Activated naive CD8-positive, alpha-beta T cell (primary cell): Measurements from ENCODE around the gene HOXB3.
A peak's percentile ranks its signal among the peaks of the same experiment; 100 is the strongest.

Source experiments
- H3K27ac Mint-ChIP-seq: one replicate; pipeline ENCODE4 v1.8.0; 2021; ENCODE audit warnings: mixed read lengths
- H3K27me3 Mint-ChIP-seq: one replicate; pipeline ENCODE4 v1.8.0; 2021; ENCODE audit warnings: mixed read lengths
- H3K36me3 Mint-ChIP-seq: one replicate; pipeline ENCODE4 v1.8.0; 2021; ENCODE audit warnings: mixed read lengths
- H3K4me1 Mint-ChIP-seq: one replicate; pipeline ENCODE4 v1.8.0; 2021; ENCODE audit warnings: low read depth, mixed read lengths
- H3K4me3 Mint-ChIP-seq: one replicate; pipeline ENCODE4 v1.8.0; 2021; ENCODE audit warnings: mild to moderate bottlenecking, mixed read lengths
- H3K9me3 Mint-ChIP-seq: one replicate; pipeline ENCODE4 v1.8.0; 2021; ENCODE audit warnings: low read depth, mixed read lengths

The HOXB3 gene

DNA sequence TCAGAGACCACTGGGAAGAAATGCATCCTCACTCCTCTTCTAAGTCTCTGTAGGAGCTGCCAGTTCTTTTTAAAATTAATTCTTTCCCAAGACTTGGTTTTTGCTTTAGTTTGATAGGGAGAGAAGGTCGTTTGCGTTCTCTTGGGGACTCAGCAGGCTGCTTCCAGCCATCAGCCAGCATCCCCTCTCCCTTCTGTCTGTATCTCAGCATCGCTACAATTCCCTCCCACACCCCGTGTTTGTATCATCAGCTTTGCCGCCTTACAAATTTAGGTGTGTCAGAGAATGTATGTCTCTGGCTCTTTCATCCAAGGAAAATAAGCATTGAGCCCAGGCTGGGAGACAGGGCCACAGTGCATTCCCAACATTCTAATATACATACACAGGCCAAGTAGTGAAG is 9.3 kb upstream of the HOXB3 start:
- H3K36me3 Mint-ChIP-seq, result no peaks in the 10 kb centered on the region
- no peaks in the 10 kb centered on the region for H3K9me3 Mint-ChIP-seq
- H3K27ac Mint-ChIP-seq, result no peak overlapping the region

DNA sequence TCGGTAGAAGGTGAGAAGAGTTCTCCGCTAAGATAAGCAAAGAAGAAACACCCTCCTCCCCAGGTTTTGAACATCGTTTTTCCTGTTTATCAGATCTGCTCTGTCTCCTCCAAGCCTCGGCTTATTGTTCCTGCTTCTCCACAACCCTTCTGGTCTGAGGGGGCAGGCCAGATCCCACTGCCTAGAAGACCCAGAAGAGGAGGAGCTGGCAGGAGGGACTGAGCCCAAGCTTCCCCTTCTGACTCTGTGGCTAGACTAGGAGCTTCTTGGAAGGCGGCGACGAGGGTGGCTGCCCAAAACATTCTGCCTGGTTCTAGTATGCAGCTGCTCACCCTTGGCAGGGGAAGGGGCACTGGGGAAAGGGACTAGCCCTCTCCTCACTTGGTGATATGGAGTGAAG is 8.7 kb upstream of the HOXB3 start:
- Mint-ChIP-seq H3K27me3 (peaks cover 58% of the 10 kb centered on the region), H3K4me1 (peaks cover 30% of the 10 kb centered on the region), H3K4me3 (peak overlapping the region; percentile 88), H3K27ac (no peak overlapping the region), H3K36me3 (no peaks in the 10 kb centered on the region), H3K9me3 (no peaks in the 10 kb centered on the region)

More for the DNA sequence above, 9.3 kb upstream of the HOXB3 start:
- Mint-ChIP-seq H3K4me1 (peaks cover 26% of the 10 kb centered on the region), H3K4me3 (no peak overlapping the region), H3K27me3 (peaks cover 57% of the 10 kb centered on the region)

DNA sequence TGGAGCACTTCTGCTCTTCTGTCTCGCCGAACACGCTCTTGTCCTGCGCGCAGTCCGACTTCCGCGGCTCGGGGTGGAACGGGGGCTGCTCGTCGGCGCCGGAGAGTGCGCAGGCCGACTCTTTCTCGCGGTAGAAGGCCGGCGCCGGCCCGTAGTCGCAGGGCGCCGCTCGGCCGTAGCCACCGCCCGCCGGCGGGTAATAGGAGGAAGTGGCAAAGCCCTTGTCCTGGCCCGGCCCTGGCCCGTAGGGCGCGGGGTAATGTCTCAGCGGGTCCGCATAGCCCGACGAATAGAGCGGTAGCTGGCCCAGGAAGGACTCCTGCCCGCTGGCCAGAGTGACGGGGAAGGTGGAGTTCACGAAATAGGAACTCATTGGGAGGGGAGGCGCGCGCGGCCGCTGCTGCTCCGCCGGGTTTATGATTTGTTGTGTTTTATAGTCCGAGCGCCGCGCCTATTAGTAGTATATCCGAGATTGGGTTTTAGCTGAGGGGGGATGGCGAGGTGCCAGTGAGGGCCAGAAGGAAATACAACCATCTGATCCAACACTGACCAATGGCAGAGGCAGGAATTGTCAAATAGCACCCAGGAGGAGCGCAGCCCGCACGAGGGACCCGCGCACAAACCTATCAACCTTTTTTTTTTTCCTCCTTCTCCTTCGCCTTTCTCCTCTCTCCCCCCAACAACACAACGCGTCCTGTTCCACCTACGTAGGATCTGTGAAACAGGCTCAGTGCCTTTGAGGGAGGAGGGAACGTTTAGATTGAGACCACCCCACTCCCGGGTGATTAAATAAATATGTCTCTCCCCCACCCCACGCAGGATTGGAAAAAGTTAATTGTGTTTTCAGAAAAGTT is 8.0 kb upstream of the HOXB3 start:
- no peak overlapping the region for H3K27ac Mint-ChIP-seq
- H3K9me3 Mint-ChIP-seq, result no peaks in the 10 kb centered on the region
- H3K36me3 Mint-ChIP-seq, result no peaks in the 10 kb centered on the region
- peaks cover 37% of the 10 kb centered on the region for H3K4me1 Mint-ChIP-seq
- H3K4me3 Mint-ChIP-seq, result peak overlapping the region; percentile 88
- peaks cover 51% of the 10 kb centered on the region for H3K27me3 Mint-ChIP-seq

DNA sequence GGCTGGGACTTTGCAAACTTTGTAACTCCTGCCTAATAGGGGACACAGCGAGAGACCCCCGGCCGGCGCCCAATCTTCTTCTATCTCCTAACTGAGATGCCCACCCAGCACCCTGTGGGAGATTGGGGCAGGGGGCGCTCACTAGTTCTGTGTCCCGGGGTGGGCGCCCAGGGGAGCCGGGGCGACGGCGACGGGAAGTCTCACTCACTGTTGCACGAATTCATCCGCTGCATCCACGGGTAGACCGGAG is 7.4 kb upstream of the HOXB3 start:
- H3K27me3 Mint-ChIP-seq, result peaks cover 52% of the 10 kb centered on the region
- H3K4me3 Mint-ChIP-seq, result peak overlapping the region; percentile 88
- H3K27ac Mint-ChIP-seq, result no peak overlapping the region
- no peaks in the 10 kb centered on the region for H3K36me3 Mint-ChIP-seq
- no peaks in the 10 kb centered on the region for H3K9me3 Mint-ChIP-seq
- peaks cover 42% of the 10 kb centered on the region for H3K4me1 Mint-ChIP-seq

DNA sequence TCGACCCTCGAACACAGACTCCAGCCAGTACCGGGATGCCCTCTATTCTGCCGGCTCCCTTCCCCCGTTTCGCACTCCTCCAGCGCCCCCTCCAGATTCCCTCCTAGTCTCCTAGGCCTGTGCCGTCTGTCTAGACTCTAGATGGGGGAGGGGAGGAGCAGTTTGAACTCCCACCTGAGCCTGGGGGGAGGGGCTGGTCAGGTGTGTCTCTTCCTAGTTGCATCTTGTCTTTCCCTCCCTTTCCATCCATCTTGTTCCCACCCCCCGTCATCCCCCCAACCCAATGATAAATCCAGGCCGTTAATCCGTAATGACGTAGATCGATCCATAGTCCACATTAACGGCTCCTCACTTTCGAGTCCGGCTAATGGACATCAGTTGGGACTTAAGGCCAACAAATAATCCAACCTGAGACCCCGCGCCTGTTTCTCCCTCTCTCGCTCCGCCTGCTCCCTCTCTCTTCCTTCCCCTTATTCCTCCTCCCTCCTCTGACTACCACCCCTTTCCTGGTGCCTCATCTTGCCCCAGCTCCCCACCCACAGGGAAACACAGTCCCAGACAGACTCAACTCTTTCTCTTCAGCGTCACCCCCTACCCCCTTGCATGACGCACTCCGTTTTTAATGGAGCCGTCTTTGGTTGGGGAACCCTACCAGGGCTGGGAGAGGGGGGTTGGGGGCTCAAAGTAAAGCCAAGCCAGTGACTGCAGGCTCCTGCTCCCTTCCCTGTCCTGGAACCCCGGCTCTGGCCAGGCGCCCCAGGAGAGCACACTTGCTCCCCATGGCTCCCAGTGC is 6.9 kb upstream of the HOXB3 start:
- peaks cover 43% of the 10 kb centered on the region for H3K4me1 Mint-ChIP-seq
- H3K9me3 Mint-ChIP-seq, result no peaks in the 10 kb centered on the region
- no peak overlapping the region for H3K27ac Mint-ChIP-seq
- H3K27me3 Mint-ChIP-seq, result peaks cover 51% of the 10 kb centered on the region
- peak overlapping the region; percentile 88 for H3K4me3 Mint-ChIP-seq
- no peaks in the 10 kb centered on the region for H3K36me3 Mint-ChIP-seq

DNA sequence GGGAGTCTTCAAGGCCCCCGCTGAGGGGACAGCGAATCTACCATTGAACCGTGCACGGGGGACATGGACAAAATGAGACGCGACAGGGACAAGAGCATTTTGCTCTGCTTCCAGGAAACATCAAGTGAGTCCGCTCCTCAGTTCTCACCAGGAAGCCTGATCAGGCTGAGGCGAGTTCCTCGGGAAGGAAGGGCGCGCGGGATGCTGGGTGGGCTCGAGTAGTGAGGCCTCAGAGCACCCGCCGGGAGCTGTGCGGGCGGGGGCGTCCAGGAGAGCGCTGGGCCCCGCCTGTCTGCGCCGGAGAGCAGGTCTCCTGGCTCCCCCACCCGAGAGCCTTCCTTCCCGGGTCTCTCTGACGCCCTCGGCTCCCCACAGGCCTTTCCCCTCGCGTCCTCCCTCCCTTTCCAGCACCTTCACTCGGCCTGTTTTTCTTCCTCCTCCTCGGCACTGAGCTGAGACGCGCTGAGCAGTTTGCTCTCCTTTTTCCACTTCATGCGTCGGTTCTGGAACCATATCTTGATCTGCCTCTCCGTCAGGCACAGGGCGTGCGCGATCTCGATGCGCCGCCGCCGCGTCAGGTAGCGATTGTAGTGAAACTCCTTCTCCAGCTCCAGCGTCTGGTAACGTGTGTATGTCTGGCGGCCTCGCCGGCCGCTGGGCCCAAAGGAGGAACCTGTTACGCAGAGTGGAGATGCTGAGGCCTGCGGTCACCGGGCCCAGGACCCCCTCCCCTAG is 6.1 kb upstream of the HOXB3 start:
- peaks cover 57% of the 10 kb centered on the region for H3K27me3 Mint-ChIP-seq
- H3K36me3 Mint-ChIP-seq, result no peaks in the 10 kb centered on the region
- peak overlapping the region; percentile 88 for H3K4me3 Mint-ChIP-seq
- peaks cover 43% of the 10 kb centered on the region for H3K4me1 Mint-ChIP-seq
- H3K9me3 Mint-ChIP-seq, result no peaks in the 10 kb centered on the region
- H3K27ac Mint-ChIP-seq, result no peak overlapping the region

DNA sequence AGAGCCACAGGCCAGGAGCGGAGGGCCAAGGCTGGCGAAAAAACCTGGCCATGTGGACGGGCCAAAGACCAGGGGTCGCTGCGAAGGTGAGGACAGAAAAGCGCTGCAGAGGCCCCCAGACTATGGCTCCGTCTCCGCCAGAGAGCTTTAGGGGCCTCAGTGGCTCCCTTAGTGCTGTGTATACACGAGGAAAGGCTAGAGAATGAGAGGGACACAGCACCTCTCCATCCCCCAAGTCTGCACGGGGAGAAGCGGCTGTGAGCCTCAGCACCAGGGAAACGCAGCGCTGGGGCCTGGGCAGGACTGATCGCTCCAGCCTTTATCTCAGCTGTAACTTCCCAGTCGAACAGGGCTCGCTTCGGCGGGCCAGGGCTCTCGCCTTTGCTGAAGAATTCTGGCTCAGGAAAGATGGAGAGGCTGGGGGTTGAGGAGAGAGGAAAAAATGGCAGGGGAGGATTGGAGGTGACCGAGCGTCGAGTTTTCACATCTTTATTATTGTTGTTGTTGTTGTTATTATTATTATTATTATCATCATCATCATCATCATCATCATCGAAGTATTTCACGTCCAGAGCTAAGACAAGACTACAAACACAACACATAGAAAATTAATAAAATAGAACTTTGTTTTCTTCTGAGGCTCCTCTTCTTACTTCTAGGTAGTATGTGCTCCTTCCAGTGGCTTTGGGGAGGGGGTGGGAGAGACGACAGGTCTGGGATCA is 5.4 kb upstream of the HOXB3 start:
- H3K9me3 Mint-ChIP-seq, result no peaks in the 10 kb centered on the region
- peak overlapping the region; percentile 40 for H3K4me3 Mint-ChIP-seq
- no peak overlapping the region for H3K27ac Mint-ChIP-seq
- H3K27me3 Mint-ChIP-seq, result peaks cover 58% of the 10 kb centered on the region
- peaks cover 43% of the 10 kb centered on the region for H3K4me1 Mint-ChIP-seq
- no peaks in the 10 kb centered on the region for H3K36me3 Mint-ChIP-seq

DNA sequence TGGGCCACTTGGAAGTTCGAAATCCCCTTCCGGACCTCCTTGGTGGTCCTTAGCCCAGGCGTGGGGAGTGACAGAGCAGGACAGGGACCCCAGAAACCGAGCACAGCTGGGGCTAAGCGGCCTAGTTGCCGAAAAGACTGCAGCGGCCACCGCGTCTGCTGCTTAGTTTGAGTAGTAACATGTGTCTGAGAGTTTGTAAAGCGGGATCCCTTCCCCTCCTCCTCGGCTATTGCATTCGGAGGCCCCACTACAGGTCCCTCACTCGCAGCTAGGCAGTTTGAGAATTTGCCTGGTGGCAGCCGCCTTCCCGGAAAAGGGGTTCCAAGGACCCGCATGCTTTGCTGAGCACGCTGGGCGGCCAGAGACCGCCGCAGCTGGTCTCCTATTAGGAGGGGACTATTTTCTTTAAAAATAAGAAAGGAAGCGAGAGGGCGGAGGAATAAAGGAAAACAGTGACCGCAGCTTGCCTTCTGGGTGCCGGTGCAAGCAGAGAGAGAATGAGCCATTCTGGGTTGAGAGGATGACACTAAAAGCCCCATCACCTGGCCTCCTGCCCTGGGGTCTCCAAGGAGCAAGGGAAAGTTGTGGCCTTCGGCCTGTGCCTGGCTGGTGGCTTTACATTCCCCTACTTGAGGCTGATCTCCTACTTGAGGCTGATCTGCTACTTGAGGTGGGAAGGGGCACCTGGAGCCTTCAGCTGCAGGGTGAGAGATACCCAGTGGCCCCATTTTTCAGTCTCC is 4.7 kb upstream of the HOXB3 start:
- peaks cover 54% of the 10 kb centered on the region for H3K27me3 Mint-ChIP-seq
- no peaks in the 10 kb centered on the region for H3K36me3 Mint-ChIP-seq
- peaks cover 44% of the 10 kb centered on the region for H3K4me1 Mint-ChIP-seq
- H3K9me3 Mint-ChIP-seq, result no peaks in the 10 kb centered on the region
- H3K27ac Mint-ChIP-seq, result no peak overlapping the region
- peak overlapping the region; percentile 3 for H3K4me3 Mint-ChIP-seq

DNA sequence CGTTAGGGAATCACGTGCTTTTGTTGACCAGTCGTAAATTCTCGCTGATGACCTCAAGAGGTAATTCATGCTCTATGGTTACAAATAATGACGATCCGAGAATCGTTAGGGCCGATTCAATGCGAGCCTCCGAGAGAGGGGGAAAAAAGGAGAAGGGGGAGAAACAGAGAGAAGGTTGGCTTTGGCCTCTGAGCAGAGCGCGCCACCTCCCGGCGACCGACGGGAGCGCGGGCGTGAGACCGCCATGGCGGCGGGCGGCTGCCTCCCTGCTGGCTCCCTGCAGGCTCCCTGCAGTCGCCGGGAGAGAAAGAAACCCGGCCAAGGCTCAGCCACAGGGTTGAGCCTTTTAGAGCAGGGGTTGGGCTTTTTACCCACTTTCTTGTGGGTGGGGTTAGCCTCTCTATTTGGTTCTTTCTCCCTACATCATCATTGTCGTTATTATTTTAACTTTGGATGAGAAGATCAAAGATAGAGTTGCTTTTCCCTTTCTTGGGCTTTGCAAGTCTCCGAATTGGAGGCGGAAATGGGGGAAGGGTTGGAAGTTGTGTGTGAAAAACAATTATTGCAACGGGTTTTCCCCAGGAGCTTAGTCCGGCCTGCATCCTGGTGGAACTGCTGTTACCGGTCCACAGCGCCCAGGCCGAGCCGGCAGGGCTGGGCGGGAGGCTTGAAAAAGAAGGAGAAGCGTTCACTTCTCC is 3.9 kb upstream of the HOXB3 start:
- Mint-ChIP-seq H3K4me1 (peaks cover 45% of the 10 kb centered on the region), H3K36me3 (no peaks in the 10 kb centered on the region), H3K4me3 (peak overlapping the region; percentile 85), H3K9me3 (no peaks in the 10 kb centered on the region), H3K27ac (no peak overlapping the region), H3K27me3 (peaks cover 52% of the 10 kb centered on the region)

DNA sequence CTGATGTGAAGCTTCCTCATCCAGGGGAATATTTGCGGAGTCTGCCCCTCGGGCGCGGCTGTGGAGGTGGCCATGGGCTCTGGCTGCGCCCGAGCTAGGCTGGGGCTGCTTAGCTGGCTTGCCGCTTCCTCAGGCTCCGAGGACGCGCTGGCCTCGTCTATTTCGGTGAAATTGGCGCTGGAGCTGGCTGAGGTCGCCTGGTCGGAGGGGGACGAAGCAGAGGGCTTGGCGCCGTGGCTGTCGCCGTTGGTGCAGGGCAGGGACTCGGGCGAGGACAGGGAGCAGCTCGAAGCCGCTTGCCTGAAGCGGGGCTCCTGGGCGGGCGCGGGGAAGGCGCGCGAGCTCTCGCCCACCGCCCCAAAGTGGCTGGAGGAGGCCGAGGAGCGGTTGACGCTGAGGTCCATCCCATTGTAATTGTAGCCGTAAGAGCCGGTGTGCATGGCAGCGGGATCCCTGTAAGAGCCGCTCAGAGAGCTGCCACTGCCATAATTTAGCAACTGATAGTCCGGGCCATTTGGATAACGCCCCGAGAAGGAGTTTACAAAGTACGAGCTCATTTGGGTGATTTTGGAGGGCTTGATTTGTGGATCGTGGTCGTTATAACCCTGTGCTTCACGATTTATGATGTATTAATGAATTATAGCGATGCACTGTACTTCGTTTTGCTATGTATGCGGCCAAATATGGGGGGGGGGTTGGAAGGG is 3.2 kb upstream of the HOXB3 start, which contains the start of gene HOXB5:
HOXB5 (minus strand) TSS at position 654 of the 704 bp plus-strand sequence; CDS start at position 557, 97 bp downstream.
- H3K4me1 Mint-ChIP-seq, result peaks cover 39% of the 10 kb centered on the region
- H3K36me3 Mint-ChIP-seq, result no peaks in the 10 kb centered on the region
- H3K27me3 Mint-ChIP-seq, result peaks cover 52% of the 10 kb centered on the region
- no peaks in the 10 kb centered on the region for H3K9me3 Mint-ChIP-seq
- H3K27ac Mint-ChIP-seq, result no peak within 1 kb of the TSS
- H3K4me3 Mint-ChIP-seq, result peak within 1 kb of the TSS; percentile 85

DNA sequence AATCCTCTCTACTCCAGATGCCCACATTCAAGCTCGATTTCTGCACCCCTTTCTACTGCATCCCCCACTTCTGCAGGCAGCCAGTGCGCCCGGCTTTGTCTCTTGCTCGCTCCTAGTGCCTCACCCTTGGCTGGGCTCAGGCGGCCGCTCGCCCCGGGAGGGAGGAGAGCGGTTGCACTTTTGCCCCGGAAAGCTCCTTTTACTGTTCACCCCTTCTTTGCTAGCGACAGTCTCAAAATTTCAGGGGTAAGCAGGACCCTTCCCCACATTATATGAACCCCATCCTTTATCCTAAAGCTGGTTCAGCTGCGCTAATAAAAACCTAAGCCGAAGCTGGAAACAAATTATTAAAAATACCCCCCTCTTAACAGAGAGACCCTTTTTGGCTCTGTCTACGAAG is 2.5 kb upstream of the HOXB3 start:
- Mint-ChIP-seq H3K9me3 (no peaks in the 10 kb centered on the region), H3K4me1 (peaks cover 33% of the 10 kb centered on the region), H3K36me3 (no peaks in the 10 kb centered on the region), H3K27me3 (peaks cover 51% of the 10 kb centered on the region), H3K27ac (no peak overlapping the region), H3K4me3 (peak overlapping the region; percentile 85)

DNA sequence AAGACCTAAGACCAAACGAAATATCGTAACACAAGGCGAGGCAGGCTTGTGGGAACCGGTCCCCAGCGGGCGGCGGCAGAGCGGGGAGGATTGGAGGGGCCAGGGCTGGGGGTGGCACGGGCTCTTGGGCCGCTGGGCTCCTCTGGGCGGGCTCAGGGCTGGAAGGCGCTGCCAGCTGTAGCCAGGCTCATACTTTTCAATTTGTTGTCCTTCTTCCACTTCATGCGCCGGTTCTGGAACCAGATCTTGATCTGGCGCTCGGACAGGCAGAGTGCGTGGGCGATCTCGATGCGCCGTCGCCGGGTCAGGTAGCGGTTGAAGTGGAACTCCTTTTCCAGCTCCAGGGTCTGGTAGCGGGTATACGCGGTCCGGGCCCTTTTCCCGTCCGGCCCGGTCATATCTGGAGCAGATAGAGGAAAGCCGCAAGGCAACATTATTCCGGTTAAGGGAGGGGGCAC is 2.0 kb upstream of the HOXB3 start:
- Mint-ChIP-seq H3K36me3 (no peaks in the 10 kb centered on the region), H3K4me3 (no peak overlapping the region), H3K27me3 (peaks cover 52% of the 10 kb centered on the region), H3K27ac (no peak overlapping the region), H3K9me3 (no peaks in the 10 kb centered on the region), H3K4me1 (peaks cover 31% of the 10 kb centered on the region)
